ENCODE results near the gene LRRTM4. TPM values are rescaled to one million over a fixed set of nuclear protein-coding genes. Genes with fewer than 3 reads are reported as not detected.

Gene LRRTM4
- total RNA-seq, 1 experiment from 2014 or later = 12.0 TPM

DNA sequence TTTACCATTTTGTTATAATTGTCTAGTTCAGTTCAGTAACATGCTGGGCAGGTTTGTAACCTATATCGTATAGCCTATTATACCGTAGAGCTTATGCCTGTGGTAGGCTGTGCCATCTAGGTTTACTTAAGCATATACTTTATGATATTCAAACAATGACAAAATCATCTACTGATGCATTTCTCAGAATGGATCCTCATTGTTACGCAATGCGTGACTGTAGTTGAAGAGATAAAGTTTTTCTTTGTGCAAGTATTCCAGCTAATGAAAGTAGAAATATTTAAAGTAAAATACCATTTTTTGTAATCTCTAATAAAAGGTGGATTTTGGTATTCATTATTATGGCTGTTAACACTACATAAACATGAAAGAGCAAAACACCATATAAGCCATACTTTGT lies 100.2 kb downstream of the LRRTM4 start:
- TF ChIP-seq, protein P1, sequence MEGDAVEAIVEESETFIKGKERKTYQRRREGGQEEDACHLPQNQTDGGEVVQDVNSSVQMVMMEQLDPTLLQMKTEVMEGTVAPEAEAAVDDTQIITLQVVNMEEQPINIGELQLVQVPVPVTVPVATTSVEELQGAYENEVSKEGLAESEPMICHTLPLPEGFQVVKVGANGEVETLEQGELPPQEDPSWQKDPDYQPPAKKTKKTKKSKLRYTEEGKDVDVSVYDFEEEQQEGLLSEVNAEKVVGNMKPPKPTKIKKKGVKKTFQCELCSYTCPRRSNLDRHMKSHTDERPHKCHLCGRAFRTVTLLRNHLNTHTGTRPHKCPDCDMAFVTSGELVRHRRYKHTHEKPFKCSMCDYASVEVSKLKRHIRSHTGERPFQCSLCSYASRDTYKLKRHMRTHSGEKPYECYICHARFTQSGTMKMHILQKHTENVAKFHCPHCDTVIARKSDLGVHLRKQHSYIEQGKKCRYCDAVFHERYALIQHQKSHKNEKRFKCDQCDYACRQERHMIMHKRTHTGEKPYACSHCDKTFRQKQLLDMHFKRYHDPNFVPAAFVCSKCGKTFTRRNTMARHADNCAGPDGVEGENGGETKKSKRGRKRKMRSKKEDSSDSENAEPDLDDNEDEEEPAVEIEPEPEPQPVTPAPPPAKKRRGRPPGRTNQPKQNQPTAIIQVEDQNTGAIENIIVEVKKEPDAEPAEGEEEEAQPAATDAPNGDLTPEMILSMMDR (conservative IDR thresholded peaks at IDR 0.05) = no peak
- Histone ChIP-seq H4K91ac (ENCODE audit: insufficient read length, low read depth, low read length) (no peak overlapping the region), H3K56ac (ENCODE audit: insufficient read length, low read depth, low read length) (no peak overlapping the region), H3K23ac (ENCODE audit: insufficient read length, low read depth, low read length) (no peak overlapping the region), H3K79me2 (ENCODE audit: insufficient read depth, low read length) (no peaks in the 10 kb centered on the region), H3K4me2 (ENCODE audit: insufficient read depth, insufficient read length, low read length) (no peak overlapping the region), H4K5ac (ENCODE audit: insufficient read length, low read depth, low read length) (no peak overlapping the region), H3K14ac (ENCODE audit: insufficient read depth, low read length) (no peak overlapping the region), H2BK20ac (ENCODE audit: low read depth, low read length, poor library complexity, severe bottlenecking) (no peak overlapping the region), H2BK120ac (ENCODE audit: low read depth, low read length, poor library complexity, severe bottlenecking) (no peak overlapping the region), H2AFZ (ENCODE audit: low read length) (no peak overlapping the region), H3K9ac (ENCODE audit: extremely low read depth, insufficient read length, low read length) (no peak overlapping the region), H2BK5ac (ENCODE audit: insufficient read length, low read length) (no peak overlapping the region), H2BK12ac (ENCODE audit: insufficient read length, low read depth, low read length) (no peak overlapping the region), H2AK5ac (ENCODE audit: insufficient read length, low read length) (no peak overlapping the region), H3K18ac (ENCODE audit: insufficient read length, low read depth, low read length) (no peak overlapping the region), H3K27ac (ENCODE audit: insufficient read length, low read depth, low read length) (no peak overlapping the region), H3K4me1 (ENCODE audit: insufficient read depth, low read length) (no peaks in the 10 kb centered on the region; the same call in 1 of the 2 replicates), H2BK15ac (ENCODE audit: low read depth, low read length) (no peak overlapping the region), H3K79me1 (ENCODE audit: insufficient read depth, low read depth, low read length, poor library complexity, severe bottlenecking) (no peaks in the 10 kb centered on the region), H3K4ac (ENCODE audit: low read depth, low read length) (no peak overlapping the region), H3K9me3 (ENCODE audit: control insufficient read depth, low read depth, low read length) (no peaks in the 10 kb centered on the region), H4K20me1 (ENCODE audit: control insufficient read depth, insufficient read depth, insufficient read length) (no peaks in the 10 kb centered on the region), H4K8ac (replicated peaks; ENCODE audit: insufficient read length, low read depth, low read length) (no peak overlapping the region), H3K27me3 (ENCODE audit: insufficient read depth, low read length) (no peaks in the 10 kb centered on the region), H3K23me2 (ENCODE audit: insufficient read length, low read depth, low read length, poor library complexity, severe bottlenecking) (no peaks in the 10 kb centered on the region), H3T11ph (ENCODE audit: low read length) (no peak overlapping the region)
- Mint-ChIP-seq H3K27ac (no peak overlapping the region), H3K9me3 (no peaks in the 10 kb centered on the region), H3K4me1 (no peaks in the 10 kb centered on the region), H3K36me3 (ENCODE audit: insufficient read depth in 1 of 3, low read depth in 3 of 3) (no peaks in the 10 kb centered on the region), H3K4me3 (no peak overlapping the region), H3K27me3 (ENCODE audit: low read depth) (no peaks in the 10 kb centered on the region)
- no CpG with 5 or more reads among the region's 4 CpGs for WGBS (ENCODE audit: extremely low coverage, insufficient read length, low lambda C conversion rate)
- no peak for DNase-seq
